GM12865 (cell line): ENCODE data around the gene CEP164.
"Not testable (repeated sequence)": the region's sequence is repeated elsewhere in the genome, so short reads cannot be mapped to it uniquely, and the experiment has no call there.

ENCODE experiments used
- DNase-seq: peaks from one replicate; pipeline ENCODE4 v3.0.0; 2010; ENCODE audit warnings: low read depth
- H3K4me3 ChIP-seq: 2 replicates; pipeline ENCODE4 v1.5.1; 2011; ENCODE audit warnings: mild to moderate bottlenecking, low read depth, low read length, control low read depth
- TF ChIP-seq, protein P1 (sequence below): IDR thresholded peaks from 2 replicates; pipeline ENCODE4 v1.5.1; 2011; ENCODE audit warnings: low read length, control low read depth, low read depth, inconsistent platforms; ENCODE audit not compliant: insufficient read depth; ENCODE audit errors: missing control alignments

Gene CEP164

DNA sequence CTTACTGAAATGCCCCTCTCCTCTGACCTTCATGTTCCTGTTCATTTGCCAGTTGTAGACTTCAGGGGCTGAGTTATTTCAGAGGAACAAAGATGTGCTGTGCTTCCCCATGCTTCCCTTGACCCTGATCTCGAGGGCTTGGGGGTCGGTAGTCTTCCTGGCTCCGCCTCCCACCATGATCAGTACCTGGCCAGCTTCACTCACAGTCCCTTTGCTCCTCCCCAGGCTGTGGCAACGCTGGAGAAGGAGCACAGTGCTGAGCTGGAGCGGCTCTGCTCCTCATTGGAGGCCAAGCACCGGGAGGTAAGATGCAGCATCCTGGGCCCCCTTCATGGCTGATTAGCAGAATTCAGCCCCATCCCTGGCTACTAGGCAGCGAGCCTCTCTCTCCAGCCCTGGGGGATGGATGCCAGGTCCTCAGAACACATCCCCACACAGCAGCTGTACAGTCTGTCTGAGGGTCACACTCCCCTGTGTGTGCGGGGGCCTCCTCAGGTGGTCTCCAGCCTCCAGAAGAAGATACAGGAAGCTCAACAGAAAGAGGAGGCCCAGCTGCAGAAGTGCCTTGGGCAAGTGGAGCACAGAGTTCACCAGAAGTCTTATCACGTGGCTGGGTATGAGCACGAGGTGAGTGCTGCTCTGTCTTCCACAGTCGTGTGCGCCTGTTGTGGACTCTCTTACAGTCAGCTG is 64.5 kb downstream of the CEP164 start:
- DNase-seq = no peak
- H3K4me3 ChIP-seq = no peak overlapping the region
- TF ChIP-seq, protein P1, sequence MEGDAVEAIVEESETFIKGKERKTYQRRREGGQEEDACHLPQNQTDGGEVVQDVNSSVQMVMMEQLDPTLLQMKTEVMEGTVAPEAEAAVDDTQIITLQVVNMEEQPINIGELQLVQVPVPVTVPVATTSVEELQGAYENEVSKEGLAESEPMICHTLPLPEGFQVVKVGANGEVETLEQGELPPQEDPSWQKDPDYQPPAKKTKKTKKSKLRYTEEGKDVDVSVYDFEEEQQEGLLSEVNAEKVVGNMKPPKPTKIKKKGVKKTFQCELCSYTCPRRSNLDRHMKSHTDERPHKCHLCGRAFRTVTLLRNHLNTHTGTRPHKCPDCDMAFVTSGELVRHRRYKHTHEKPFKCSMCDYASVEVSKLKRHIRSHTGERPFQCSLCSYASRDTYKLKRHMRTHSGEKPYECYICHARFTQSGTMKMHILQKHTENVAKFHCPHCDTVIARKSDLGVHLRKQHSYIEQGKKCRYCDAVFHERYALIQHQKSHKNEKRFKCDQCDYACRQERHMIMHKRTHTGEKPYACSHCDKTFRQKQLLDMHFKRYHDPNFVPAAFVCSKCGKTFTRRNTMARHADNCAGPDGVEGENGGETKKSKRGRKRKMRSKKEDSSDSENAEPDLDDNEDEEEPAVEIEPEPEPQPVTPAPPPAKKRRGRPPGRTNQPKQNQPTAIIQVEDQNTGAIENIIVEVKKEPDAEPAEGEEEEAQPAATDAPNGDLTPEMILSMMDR = no peak

DNA sequence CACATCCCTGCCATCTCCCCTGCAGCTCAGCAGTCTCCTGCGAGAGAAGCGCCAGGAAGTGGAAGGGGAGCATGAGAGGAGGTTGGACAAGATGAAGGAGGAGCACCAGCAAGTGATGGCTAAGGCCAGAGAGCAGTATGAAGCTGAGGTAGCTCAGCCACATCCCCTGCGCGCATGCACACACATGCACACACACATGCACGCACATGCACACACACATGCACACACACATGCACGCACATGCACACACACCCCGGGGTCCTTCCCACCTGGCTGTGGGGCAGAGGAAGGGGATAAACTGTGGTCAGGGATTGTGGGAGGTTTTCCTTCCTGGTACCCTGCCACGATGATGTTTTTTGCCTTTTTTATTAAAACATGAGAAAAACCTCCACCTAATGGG is 65.3 kb downstream of the CEP164 start:
- H3K4me3 ChIP-seq = no peak overlapping the region
- DNase-seq = no peak

DNA sequence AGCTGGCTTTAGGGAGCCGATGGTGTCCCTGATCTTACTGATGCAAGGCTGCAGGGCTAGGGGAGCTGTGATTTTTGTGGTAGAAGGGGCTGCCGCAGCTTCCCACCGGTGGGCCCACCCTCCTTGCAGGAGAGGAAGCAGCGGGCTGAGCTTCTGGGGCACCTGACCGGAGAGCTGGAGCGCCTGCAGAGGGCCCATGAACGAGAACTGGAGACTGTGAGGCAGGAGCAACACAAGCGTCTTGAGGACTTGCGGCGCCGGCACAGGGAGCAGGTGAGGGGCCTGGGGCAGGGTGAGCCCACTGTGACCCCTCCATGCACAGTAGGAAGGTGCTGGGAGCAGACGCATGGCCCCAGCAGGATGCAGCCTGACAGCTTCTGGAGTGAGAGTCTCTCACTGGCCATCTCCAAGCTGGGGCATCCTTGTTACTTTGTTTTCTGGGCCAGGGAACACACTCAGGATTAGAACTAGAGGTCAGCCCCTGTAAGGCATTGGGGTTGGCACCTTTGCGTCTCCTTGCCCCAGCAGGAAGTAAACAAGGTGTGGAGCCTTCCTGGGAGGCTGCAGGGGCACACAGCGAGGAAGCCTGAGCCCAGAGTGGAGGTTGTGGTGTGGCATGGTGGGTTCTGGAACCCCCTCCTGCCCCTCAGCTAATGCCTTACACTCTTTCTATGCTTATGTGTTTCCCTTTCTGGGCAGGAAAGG is 66.7 kb downstream of the CEP164 start:
- no peak overlapping the region for H3K4me3 ChIP-seq
- DNase-seq = no peak
- TF ChIP-seq, protein P1 = no peak

More for the DNA sequence above, 65.3 kb downstream of the CEP164 start:
- TF ChIP-seq, protein P1 = no peak

DNA sequence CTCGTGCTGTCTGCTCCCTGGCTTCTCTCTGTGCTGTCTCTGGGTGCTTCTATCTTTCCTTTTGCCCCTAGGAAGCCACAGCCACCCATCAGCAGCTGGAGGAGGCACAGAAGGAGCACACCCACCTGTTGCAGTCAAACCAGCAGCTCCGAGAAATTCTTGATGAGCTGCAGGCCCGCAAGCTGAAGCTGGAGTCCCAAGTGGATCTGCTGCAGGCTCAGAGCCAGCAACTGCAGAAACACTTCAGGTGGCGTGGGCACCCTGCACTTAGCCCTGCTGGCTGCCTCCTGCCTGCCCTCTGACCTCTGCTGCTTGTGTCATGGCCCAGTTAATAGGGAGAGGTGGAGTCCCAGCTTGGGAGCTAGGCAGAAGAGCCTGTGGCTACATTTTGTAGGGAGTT is 67.8 kb downstream of the CEP164 start:
- TF ChIP-seq, protein P1 = no peak
- no peak overlapping the region for H3K4me3 ChIP-seq
- no peak for DNase-seq

DNA sequence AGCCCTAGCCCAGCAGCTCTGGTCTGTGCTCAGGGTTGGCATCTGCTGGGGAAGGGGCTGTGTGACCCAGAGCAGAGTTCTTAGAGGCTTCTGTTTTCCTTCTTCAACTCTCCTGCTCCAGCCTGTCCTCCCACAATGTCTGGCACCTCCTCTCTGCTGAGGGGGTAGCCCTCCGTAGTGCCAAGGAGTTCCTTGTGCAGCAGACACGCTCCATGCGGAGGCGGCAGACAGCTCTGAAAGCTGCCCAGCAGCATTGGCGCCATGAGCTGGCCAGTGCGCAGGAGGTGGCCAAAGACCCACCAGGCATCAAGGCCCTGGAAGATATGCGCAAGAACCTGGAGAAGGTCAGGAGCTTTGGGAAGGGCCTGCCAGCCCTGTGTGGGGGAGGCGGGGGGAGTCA is 69.3 kb downstream of the CEP164 start:
- H3K4me3 ChIP-seq = no peak overlapping the region
- TF ChIP-seq, protein P1 = no peak
- DNase-seq = no peak

DNA sequence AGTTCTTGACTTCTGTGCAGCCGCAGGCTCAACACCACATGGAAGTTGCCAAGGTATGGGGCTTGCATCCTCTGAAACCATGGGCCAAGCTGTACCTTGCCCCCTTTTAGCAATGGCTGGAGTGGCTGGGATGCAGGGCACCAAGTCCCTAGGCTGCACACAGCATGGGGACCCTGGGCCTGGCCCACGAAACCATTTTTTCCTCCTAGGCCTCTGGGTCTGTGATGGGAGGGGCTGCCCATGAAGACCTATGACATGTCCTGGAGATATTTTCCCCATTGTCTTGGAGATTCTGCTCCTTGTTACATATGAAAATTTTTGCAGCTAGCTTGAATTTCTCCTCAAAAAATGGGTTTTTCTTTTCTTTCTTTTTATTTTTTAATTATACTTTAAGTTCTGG is 71.0 kb downstream of the CEP164 start:
- DNase-seq, H3K4me3 ChIP-seq: not testable (repeated sequence)

DNA sequence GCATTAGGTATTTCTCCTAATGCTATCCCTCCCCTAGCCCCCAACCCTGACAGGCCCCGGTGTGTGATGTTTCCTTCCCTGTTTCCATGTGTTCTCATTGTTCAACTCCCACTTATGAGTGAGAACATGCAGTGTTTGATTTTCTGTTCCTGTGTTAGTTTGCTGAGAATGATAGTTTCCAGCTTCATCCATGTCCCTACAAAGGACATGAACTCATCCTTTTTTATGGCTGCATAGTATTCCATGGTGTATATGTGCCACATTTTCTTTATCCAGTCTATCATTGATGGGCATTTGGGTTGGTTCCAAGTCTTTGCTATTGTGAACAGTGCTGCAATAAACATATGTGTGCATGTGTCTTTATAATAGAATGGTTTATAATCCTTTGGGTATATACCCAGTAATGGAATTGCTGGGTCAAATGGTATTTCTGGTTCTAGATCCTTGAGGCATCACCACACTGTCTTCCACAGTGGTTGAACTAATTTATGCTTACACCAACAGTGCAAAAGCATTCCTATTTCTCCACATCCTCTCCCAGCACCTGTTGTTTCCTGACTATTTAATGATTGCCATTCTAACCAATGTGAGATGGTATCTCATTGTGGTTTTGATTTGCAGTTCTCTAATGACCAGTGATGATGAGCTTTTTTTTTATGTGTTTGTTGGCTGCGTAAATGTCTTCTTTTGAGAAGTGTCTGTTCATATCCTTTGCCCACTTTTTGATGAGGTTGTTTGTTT is 71.6 kb downstream of the CEP164 start:
- not testable (repeated sequence) for H3K4me3 ChIP-seq, DNase-seq

DNA sequence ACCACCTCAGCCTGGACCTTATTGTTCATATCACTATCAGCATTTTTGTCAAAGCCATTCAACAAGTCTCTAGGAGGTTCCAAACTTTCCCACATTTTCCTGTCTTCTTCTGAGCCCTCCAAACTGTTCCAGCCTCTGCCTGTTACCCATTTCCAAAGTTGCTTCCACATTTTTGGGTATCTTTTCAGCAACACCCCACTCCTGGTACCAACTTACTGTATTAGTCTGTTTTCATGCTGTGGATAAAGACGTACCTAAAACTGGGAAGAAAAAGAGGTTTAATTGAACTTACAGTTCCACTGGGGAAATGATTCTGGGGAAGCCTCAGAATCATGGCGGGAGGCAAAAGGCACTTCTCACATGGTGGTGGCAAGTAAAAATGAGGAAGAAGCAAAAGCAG is 78.2 kb downstream of the CEP164 start:
- DNase-seq, H3K4me3 ChIP-seq: not testable (repeated sequence)
